ENCODE results near the gene DIMT1.

DNA sequence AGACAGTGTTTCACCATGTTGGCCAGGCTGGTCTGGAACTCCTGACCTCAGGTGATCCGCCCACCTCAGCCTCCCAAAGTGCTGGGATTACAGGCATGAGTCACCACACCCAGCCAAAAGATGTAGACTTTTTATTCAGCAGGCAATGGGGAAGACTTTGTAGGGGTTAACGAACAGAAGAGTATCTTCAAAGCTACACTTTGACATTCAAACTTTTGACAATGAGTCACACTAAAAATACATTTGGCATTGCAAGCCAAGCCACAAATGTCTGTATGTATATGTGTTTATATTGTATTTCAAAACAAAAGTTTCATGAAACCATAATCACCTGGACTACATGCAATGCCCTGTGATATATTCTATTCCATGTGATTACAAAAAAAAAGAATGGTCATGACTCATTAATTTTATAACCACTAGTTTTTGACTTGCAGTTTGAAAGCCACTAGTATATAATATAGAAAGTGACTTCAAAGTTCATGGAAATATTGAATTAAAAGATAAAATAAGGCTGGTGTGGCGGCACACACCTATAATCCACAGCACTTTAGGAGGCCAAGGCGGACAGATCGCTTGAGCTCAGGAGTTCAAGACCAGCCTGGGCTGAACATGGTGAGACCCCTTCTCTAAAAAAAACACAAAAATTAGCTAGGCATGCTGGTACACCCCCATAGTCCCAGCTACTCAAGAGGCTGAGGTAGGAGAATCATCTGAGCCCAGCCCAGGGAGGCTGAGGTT is 8.3 kb downstream of the DIMT1 start:
- TF ChIP-seq, protein P1, sequence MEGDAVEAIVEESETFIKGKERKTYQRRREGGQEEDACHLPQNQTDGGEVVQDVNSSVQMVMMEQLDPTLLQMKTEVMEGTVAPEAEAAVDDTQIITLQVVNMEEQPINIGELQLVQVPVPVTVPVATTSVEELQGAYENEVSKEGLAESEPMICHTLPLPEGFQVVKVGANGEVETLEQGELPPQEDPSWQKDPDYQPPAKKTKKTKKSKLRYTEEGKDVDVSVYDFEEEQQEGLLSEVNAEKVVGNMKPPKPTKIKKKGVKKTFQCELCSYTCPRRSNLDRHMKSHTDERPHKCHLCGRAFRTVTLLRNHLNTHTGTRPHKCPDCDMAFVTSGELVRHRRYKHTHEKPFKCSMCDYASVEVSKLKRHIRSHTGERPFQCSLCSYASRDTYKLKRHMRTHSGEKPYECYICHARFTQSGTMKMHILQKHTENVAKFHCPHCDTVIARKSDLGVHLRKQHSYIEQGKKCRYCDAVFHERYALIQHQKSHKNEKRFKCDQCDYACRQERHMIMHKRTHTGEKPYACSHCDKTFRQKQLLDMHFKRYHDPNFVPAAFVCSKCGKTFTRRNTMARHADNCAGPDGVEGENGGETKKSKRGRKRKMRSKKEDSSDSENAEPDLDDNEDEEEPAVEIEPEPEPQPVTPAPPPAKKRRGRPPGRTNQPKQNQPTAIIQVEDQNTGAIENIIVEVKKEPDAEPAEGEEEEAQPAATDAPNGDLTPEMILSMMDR (IDR thresholded peaks at IDR 0.05 in 4 of 5, conservative IDR thresholded peaks at IDR 0.05 in 1 of 5): no peak
- TF ChIP-seq POLR2A (IDR thresholded peaks at IDR 0.05): no peak

All from gastrocnemius medialis (tissue), 4 donors.